KOPT-K1 (cell line): ENCODE measurements around the gene PMIS2.
A peak's percentile ranks its signal among the peaks of the same experiment; 100 is the strongest.
"Not testable (repeated sequence)": the region's sequence is repeated elsewhere in the genome, so short reads cannot be mapped to it uniquely, and the experiment has no call there.

Experiments used
- H3K27ac ChIP-seq: fragments of 200-600 bp; sonication (generic); 2 replicates; pipeline ENCODE4 v1.5.1; 2016; ENCODE audit warnings: antibody characterized with exemption, mild to moderate bottlenecking, low read depth, low read length; ENCODE audit not compliant: poor library complexity, severe bottlenecking
- H3K36me3 ChIP-seq: fragments of 200-600 bp; sonication (generic); 2 replicates; pipeline ENCODE4 v1.5.1; 2017; ENCODE audit warnings: antibody characterized with exemption, mild to moderate bottlenecking, low read length, moderate library complexity; ENCODE audit not compliant: insufficient read depth
- H3K9me3 ChIP-seq: fragments of 200-600 bp; sonication (generic); 2 replicates; pipeline ENCODE4 v1.5.1; 2017; ENCODE audit warnings: antibody characterized with exemption, low read length, mild to moderate bottlenecking; ENCODE audit not compliant: insufficient read depth, poor library complexity, severe bottlenecking

The PMIS2 gene

DNA sequence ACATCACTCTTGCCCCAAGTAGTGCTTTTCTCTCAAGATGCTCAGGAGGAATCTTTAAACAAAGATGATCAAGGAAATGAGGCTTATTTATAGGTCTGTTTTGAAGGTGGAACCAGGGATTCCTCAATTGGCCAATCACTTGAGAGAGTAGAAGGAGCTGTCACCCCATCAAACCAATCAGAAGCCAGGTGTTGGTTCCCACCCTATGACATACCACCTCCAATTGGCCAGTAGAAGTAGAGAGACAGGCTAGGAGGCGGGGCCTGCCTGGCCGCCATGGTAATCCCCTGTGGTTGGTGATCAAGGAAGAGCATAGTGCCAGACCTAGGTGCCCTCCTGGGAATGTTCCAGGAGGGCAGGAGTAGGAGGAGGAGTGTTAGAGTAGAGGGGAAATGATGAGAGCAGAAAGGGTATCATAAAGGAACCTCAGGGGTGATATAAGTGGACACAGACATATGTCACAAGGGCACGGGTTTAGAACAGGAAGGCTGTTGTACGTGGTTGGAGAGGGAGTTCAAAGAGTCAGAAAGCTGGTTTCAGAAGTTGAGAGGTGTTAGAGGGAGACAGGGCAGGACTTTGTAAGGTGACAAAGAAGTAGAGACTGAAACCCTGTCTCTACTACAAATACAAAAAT is 10.5 kb downstream of the PMIS2 start:
- H3K27ac ChIP-seq = no peak overlapping the region
- no peaks in the 10 kb centered on the region for H3K9me3 ChIP-seq
- no peaks in the 10 kb centered on the region for H3K36me3 ChIP-seq

DNA sequence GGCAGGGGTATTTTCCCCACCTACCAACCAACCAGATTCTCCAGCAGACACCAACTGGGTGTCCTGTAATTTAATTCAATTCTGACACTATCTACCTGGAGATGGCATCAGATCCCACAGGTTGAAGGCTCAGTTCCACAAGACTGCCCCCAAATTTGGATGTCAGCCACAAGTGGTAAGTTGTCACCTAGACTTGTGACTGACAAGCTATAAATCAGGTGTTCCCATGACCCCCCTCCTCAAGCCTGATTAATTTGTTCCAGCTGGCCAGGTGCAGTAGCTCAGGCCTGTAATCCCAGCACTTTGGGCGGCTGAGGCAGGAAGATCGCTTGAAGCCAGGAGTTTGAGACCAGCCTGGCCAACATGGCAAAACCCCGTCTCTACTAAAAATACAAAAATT is 16.0 kb downstream of the PMIS2 start:
- Histone ChIP-seq H3K9me3 (peaks cover 5% of the 10 kb centered on the region), H3K36me3 (no peaks in the 10 kb centered on the region), H3K27ac (no peak overlapping the region)

DNA sequence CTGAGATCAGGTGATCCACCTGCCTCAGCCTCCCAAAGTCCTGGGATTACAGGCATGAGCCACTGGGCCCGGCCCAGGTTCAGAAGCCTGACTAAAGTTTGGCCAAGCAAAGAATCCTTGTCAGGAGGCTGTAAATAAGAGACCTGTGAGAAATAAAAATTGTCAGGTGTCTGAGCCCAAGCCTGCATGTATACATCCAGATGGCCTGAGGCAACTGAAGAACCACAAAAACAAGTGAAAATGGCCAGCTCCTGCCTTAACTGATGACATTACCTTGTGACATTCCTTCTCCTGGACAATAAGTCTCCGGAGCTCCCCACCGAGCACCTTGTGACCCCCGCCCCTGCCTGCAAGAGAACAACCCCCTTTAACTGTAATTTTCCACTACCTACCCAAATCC is 18.5 kb downstream of the PMIS2 start:
- H3K36me3 ChIP-seq, H3K27ac ChIP-seq: not testable (repeated sequence)
- H3K9me3 ChIP-seq = peaks cover 18% of the 10 kb centered on the region

DNA sequence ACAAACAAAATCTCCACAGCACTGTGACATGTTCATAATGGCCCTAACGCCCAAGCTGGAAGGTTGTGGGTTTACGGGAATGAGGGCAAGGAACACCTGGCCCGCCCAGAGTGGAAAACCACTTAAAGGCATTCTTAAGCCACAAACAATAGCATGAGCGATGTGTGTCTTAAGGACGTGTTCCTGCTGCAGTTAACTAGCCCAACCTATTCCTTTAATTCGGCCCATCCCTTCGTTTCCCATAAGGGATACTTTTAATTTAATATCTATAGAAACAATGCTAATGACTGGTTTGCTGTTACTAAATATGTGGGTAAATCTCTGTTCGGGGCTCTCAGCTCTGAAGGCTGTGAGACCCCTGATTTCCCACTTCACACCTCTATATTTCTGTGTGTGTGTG is 21.2 kb downstream of the PMIS2 start:
- not testable (repeated sequence) for H3K27ac ChIP-seq, H3K36me3 ChIP-seq
- peaks cover 18% of the 10 kb centered on the region for H3K9me3 ChIP-seq

DNA sequence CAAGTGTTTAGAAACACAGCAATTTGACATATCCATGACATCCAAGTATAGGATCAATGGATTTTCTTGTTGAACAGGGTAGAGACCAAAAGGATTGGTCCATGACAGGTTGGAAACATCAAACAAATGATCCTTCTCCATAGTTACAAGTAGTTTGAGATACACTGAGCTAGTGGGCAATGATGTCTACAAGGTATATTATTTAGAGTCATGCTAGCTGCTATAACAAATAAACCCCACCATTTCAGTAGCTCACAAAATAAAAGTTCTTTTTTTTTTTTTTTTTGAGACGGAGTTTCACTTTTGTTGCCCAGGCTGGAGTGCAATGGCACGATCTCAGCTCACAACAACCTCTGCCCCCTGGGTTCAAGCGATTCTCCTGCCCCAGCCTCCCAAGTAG is 21.7 kb downstream of the PMIS2 start:
- Histone ChIP-seq H3K9me3 (peaks cover 18% of the 10 kb centered on the region), H3K36me3 (no peaks in the 10 kb centered on the region), H3K27ac (no peak overlapping the region)

DNA sequence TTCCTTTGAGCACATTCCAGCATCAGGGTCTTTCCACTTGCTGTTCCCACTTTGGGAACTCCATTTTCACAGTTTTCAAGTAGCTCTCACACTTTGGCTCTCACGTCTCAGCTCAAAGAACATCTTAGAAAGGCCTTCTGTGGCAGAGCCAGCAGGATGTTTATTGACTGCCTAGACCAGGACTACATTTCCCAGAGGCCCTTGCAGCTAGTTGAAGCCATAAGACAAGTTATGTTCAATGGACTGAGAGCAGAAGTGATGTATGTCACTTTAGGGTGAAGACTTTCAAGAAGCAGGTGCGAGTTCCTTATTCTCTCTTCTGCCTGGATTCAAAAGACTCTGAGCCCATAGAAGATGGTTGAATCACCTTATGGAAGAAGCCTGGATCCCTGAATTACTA is 22.3 kb downstream of the PMIS2 start:
- H3K9me3 ChIP-seq = peaks cover 18% of the 10 kb centered on the region

DNA sequence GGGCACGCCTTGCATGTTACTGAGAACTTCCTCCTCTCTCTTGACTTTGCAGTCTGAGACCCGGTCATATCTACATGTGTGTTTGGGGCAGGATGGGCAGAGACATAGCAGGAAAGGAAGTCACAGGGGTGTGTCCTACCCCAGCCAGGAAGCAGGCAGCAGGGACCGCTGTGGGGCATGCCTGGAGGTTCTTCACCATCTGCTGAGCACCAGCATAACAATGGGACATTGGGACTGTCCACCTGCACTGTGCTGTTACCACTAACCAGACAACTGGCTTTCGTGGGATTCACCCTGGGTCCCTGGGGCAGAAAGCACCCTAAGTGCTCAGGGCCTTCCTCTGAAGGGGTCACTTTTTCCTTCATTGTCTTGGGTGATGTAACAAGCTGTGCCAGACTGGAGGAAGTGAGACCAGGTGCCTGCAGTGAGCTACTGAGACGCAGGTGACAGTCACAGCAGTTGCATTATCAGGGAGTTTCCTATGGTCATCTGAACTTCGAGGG is 23.9 kb downstream of the PMIS2 start:
- H3K9me3 ChIP-seq = peaks cover 18% of the 10 kb centered on the region
- peaks cover 4% of the 10 kb centered on the region; the same call in 1 of the 2 replicates for H3K36me3 ChIP-seq
- H3K27ac ChIP-seq = no peak overlapping the region

More for the DNA sequence above, 22.3 kb downstream of the PMIS2 start:
- no peak overlapping the region for H3K27ac ChIP-seq
- H3K36me3 ChIP-seq = no peaks in the 10 kb centered on the region

DNA sequence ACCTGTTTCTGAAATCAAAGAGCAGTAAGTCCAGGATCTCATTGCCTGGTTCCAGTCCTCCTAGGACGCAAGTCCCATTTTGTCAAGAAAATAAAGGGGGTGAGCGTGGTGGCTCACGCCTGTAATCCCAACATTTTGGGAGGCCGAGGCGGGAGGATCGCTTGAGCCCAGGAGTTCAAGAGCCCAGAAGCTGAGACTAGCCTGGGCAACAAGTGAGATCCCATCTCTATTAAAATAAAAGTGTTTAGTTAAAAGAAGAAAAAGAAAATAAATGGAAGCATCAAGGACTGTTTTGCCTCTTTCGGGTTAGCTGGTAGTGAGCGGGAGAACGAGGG is 26.2 kb downstream of the PMIS2 start:
- H3K27ac ChIP-seq = no peak overlapping the region

DNA sequence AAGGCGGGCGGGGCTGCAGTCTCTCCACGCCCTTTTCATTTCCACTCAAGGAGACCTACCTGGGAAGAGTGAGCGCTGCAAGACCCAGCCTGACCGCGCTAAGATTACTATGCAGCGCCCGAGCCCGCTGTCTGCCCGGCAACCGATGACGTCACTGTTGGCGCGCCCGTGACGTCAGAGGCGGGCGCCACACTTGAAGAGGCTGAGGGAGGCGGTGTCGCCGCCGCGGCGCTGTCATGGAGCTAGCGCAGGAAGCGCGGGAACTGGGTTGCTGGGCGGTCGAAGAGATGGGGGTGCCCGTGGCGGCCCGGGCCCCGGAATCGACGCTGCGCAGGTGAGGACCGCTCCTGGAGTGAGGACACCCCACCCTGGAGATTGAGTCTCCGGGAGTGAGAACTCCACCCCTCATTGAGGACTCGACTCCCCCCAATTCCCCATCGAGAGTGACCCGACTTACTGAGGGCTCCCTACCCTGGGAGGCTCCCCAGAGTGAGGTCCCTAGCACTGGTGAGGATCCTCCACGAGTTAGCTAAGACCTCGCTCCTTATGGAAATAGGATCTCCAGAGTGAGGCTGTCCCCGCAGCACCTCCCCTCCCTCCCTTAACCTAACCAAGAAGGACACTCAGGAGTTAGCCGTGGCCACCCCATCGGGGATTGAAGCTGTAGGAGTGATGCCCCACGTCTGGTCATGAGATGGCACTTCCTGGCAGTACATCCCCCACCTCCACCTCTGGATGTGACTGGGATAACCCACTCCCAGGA is 26.8 kb downstream of the PMIS2 start, which contains the start of gene HAUS5:
Gene HAUS5, plus strand, starts transcription at position 177 of the 763 bp plus-strand sequence. Its CDS starts 60 bp downstream, at position 237.
- H3K36me3 ChIP-seq = peaks cover 31% of the 10 kb centered on the region
- H3K9me3 ChIP-seq = peaks cover 6% of the 10 kb centered on the region
- peak within 1 kb of the TSS; percentile 86 for H3K27ac ChIP-seq

More for the DNA sequence above, 26.2 kb downstream of the PMIS2 start:
- H3K36me3 ChIP-seq = peaks cover 26% of the 10 kb centered on the region
- peaks cover 12% of the 10 kb centered on the region for H3K9me3 ChIP-seq

DNA sequence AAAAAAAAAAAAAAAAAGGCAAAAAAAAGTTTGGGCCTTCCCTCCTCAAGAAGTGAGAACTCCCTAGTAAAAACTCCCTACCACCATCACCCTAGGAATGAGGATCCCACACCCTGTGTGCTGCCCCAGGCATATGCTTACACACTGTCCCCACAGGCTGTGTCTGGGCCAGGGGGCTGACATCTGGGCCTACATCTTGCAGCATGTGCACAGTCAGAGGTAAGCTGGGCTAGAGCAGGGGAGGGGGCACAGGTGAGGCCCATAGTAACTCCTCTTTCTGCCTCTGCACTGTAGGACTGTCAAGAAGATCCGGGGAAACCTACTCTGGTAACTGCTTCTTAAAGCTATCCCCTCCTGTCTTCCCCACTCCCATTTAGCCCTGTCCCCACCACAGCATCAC is 27.6 kb downstream of the PMIS2 start:
- Histone ChIP-seq H3K27ac (no peak overlapping the region), H3K9me3 (no peaks in the 10 kb centered on the region), H3K36me3 (peaks cover 39% of the 10 kb centered on the region)

DNA sequence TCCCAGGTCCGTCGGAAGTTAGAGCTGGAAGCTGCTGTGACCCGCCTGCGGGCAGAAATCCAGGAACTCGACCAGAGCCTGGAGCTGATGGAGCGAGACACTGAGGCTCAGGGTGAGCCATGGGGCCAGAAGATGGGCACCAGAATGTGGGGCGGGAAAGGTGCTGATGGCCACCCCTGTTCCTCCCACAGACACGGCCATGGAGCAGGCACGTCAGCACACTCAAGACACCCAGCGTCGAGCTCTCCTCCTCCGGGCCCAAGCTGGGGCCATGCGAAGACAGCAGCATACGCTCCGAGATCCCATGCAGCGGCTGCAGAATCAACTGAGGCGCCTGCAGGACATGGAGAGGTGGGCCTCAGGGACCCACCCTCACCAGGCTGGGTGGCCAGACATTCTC is 29.1 kb downstream of the PMIS2 start:
- Histone ChIP-seq H3K27ac (no peak overlapping the region), H3K36me3 (peaks cover 54% of the 10 kb centered on the region), H3K9me3 (no peaks in the 10 kb centered on the region)

DNA sequence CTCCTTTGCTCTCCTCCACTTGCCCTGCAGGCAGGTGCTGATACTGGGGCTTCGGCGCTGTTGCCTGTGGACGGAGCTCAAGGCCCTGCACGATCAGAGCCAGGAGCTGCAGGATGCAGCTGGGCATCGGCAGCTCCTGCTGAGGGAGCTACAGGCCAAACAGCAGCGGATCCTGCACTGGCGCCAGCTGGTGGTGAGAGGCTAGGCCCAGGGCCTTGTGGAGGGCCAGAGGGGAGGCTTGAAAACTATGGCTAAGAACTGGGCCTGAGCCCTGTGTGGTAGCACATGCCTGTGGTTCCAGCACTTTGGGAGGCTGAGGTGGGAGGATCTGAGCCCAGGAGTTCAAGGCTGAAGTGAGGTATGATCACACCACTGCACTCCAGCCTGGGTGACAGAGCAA is 32.9 kb downstream of the PMIS2 start:
- Histone ChIP-seq H3K27ac (no peak overlapping the region), H3K36me3 (peaks cover 81% of the 10 kb centered on the region)

DNA sequence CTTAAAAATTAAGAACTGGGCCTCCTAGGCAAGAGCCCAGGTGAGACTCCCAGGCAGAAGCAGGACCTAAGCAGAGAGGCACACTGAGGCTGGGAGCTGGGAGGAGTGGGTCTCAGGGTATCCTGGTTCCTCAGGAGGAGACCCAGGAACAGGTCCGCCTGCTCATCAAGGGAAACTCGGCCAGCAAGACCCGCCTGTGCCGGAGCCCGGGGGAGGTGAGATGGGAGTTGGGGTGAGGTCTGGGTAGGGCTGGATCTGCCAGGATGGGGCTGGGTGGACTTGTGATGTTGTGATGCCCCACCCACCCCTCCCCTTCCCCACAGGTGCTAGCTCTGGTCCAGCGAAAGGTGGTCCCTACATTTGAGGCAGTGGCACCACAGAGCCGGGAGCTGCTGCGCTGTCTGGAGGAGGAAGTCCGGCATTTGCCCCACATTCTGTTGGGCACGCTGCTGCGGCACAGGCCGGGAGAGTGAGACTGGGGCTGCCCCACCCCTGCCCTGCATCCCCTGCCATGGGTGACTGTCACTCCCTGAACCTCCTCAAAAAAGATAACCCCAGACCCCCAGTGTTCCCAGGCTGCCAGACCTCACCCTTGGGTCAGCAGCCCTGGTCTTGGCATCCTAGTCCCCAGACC is 33.4 kb downstream of the PMIS2 start:
- Histone ChIP-seq H3K36me3 (peaks cover 81% of the 10 kb centered on the region), H3K9me3 (no peaks in the 10 kb centered on the region), H3K27ac (no peak overlapping the region)

More for the DNA sequence above, 32.9 kb downstream of the PMIS2 start:
- no peaks in the 10 kb centered on the region for H3K9me3 ChIP-seq

DNA sequence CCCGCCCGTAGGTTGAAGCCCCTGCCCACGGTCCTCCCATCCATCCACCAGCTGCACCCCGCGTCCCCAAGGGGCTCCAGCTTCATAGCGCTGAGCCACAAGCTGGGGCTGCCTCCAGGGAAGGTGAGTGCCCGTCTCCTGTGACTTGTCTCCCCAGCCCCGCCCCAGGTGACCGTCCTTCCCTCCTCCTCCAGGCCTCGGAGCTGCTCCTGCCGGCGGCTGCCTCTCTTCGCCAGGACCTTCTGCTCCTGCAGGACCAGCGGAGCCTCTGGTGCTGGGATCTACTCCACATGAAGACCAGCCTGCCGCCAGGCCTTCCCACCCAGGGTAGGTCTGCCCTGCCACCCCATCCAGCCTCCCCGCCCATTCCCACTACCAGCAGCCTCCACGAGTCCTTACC is 34.0 kb downstream of the PMIS2 start:
- Histone ChIP-seq H3K27ac (no peak overlapping the region), H3K36me3 (peaks cover 76% of the 10 kb centered on the region), H3K9me3 (no peaks in the 10 kb centered on the region)

DNA sequence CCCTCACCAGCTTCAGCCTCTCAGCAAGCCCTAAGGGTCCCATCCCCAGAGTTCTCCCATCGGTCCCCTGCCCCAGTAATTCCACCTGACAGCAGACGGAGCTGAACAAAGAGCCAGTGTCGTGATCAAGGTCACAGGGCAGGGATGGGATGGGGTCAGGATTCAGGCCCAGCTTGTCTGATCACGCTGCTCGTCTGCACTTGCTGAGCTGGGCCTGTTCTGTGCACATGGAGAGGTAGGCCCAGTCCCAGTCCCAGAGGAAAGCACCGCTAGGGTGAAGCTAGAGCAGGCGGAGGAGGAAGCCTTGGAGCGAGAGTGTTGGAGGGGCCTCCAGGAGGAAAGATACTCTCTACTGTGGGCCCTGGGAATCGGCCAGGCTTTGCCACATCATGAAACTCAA is 35.7 kb downstream of the PMIS2 start:
- Histone ChIP-seq H3K9me3 (no peaks in the 10 kb centered on the region), H3K36me3 (peaks cover 60% of the 10 kb centered on the region), H3K27ac (no peak overlapping the region)
